HepG2 (cell line): ENCODE data around the gene PHACTR3. TPM values are rescaled to one million over a fixed set of nuclear protein-coding genes. Genes with fewer than 3 reads are reported as not detected.

ENCODE experiments used
- ATAC-seq: fragments of 200-7000 bp; cut with Tn5 transposase; 3 replicates; pipeline ENCODE4 v1.9.1; 2020; ENCODE audit warnings: mild to moderate bottlenecking, moderate library complexity
- BruUV-seq: library from RNA; stranded (reverse); fragments of 400-500 nt; replicated peaks from 2 replicates; lab custom pipeline; 2021; lab: Mats Ljungman, UMichigan
- CTCF ChIA-PET: fragments of 300-600 bp; formaldehyde crosslinking; extraction: SDS; loops from one replicate; lab custom pipeline; 2021; ENCODE audit warnings: low total read pairs, inconsistent platforms, low intra/inter-chr PET ratio; lab: Yijun Ruan, JAX
- POLR2A ChIA-PET: fragments of 350-600 bp; sonication (Branson Sonifier 250); formaldehyde crosslinking; loops from one replicate; lab custom pipeline; 2020; ENCODE audit warnings: antibody characterized with exemption, inconsistent platforms; lab: Yijun Ruan, JAX
- DNase-seq: peaks from one replicate; pipeline ENCODE4 v3.0.0-alpha.2; 2015; ENCODE audit warnings: low spot score
- FAIRE-seq: peaks from 3 replicates; lab custom pipeline; 2011; peaks lifted over from hg19 to GRCh38; lab: Jason Lieb, UNC
- H2AFZ ChIP-seq: one replicate; pipeline ENCODE4 v1.6.1; 2011; ENCODE audit warnings: low read length, inconsistent platforms
- H3K27ac ChIP-seq: fragments of 300-600 bp; 3 replicates; pipeline ENCODE4 v1.8.0; 2011; ENCODE audit warnings: mixed run types, mild to moderate bottlenecking, mixed read lengths, low read length, inconsistent platforms; ENCODE audit not compliant: insufficient read depth; ENCODE audit errors: extremely low read length
- H3K27me3 ChIP-seq, 2 experiments: fragments of 200-600 bp in 1 of 2; 2 replicates in 1 of 2; 3 replicates in 1 of 2; pipeline versions ENCODE4 v1.6.0 to v1.8.0; 2011; ENCODE audit warnings: low read length in 2 of 2, mild to moderate bottlenecking in 2 of 2, moderate library complexity in 2 of 2, inconsistent platforms in 1 of 2; ENCODE audit not compliant: insufficient read depth in 2 of 2, control insufficient read depth in 1 of 2
- H3K36me3 ChIP-seq, 2 experiments: fragments of 200-600 bp in 1 of 2; replicated peaks in 1 of 2; 2 replicates in 1 of 2; 3 replicates in 1 of 2; pipeline versions ENCODE4 v1.5.1 to v1.8.0; 2011; ENCODE audit warnings: low read length in 2 of 2, inconsistent platforms in 1 of 2; ENCODE audit not compliant: insufficient read depth in 2 of 2, control insufficient read depth in 1 of 2
- H3K4me1 ChIP-seq: 2 replicates; pipeline ENCODE4 v1.5.1; 2012; ENCODE audit warnings: low read length, inconsistent platforms; ENCODE audit not compliant: insufficient read depth
- H3K4me2 ChIP-seq: 2 replicates; pipeline ENCODE4 v1.6.0; 2011; ENCODE audit warnings: low read depth, low read length, inconsistent platforms
- H3K4me3 ChIP-seq, 3 experiments: fragments of 200-600 bp in 1 of 3; sonication (generic), shearing (Covaris generic) in 1 of 3; replicated peaks in 1 of 3; 2 replicates each; pipeline ENCODE4 v1.5.1; 2011 to 2016; ENCODE audit warnings: low read length in 3 of 3, inconsistent platforms in 2 of 3, low read depth in 2 of 3, mild to moderate bottlenecking in 2 of 3, control low read depth in 1 of 3, mixed read lengths in 1 of 3; ENCODE audit not compliant: insufficient read depth in 1 of 3
- H3K79me2 ChIP-seq: one replicate; pipeline ENCODE4 v1.6.1; 2011; ENCODE audit warnings: low read length, inconsistent platforms; ENCODE audit not compliant: insufficient read depth
- H3K9ac ChIP-seq: 2 replicates; pipeline ENCODE4 v1.6.0; 2011; ENCODE audit warnings: mild to moderate bottlenecking, low read depth, low read length, inconsistent platforms; ENCODE audit not compliant: insufficient read depth
- H3K9me3 ChIP-seq: 2 replicates; pipeline ENCODE4 v1.5.1; 2012; ENCODE audit warnings: mild to moderate bottlenecking, low read length
- H4K20me1 ChIP-seq: 2 replicates; pipeline ENCODE4 v1.6.0; 2011; ENCODE audit warnings: inconsistent platforms, mild to moderate bottlenecking, low read length, moderate library complexity; ENCODE audit not compliant: insufficient read depth
- EHMT2 ChIP-seq: fragments of 200-600 bp; sonication (generic); IDR thresholded peaks from 2 replicates; pipeline ENCODE4 v1.7.0; 2017; ENCODE audit warnings: antibody characterized with exemption, low read depth, low read length, borderline replicate concordance
- FOXP1 ChIP-seq, 2 experiments: fragments of 450-650 bp in 1 of 2; IDR thresholded peaks; 2 replicates each; pipeline ENCODE4 v1.6.1; 2017 to 2018; ENCODE audit warnings: antibody characterized with exemption in 1 of 2
- KLF16 ChIP-seq, 2 experiments: sonication (generic) in 1 of 2; formaldehyde crosslinking in 1 of 2; IDR thresholded peaks; 2 replicates each; pipeline versions ENCODE4 v1.6.1 to v1.8.0; 2016 to 2023; ENCODE audit warnings: missing genetic modification reagents in 2 of 2, missing compliant biosample characterization in 1 of 2
- KMT2A ChIP-seq: sonication (generic); formaldehyde crosslinking; IDR thresholded peaks from 2 replicates; pipeline ENCODE4 v1.4.0; 2020; ENCODE audit warnings: missing genetic modification reagents
- MIER2 ChIP-seq: IDR thresholded peaks from 2 replicates; pipeline ENCODE4 v1.6.1; 2016; ENCODE audit warnings: missing biosample characterization, missing genetic modification reagents
- POGK ChIP-seq: sonication (generic); formaldehyde crosslinking; conservative IDR thresholded peaks from 2 replicates; pipeline ENCODE4 v1.8.0; 2022; ENCODE audit warnings: mild to moderate bottlenecking, moderate library complexity, missing genetic modification reagents
- RFXANK ChIP-seq: IDR thresholded peaks from 2 replicates; pipeline ENCODE4 v1.6.1; 2016
- SALL1 ChIP-seq: sonication (generic); formaldehyde crosslinking; IDR thresholded peaks from 2 replicates; pipeline ENCODE4 v1.8.0; 2022; ENCODE audit warnings: mild to moderate bottlenecking, missing genetic modification reagents
- TGIF2 ChIP-seq: IDR thresholded peaks from 2 replicates; pipeline ENCODE4 v1.6.1; 2016; ENCODE audit warnings: control low read depth, missing compliant biosample characterization
- WIZ ChIP-seq: sonication (generic); formaldehyde crosslinking; IDR thresholded peaks from 2 replicates; pipeline ENCODE4 v1.5.1; 2020; ENCODE audit warnings: mild to moderate bottlenecking, missing genetic modification reagents
- ZBTB8A ChIP-seq: sonication (generic); formaldehyde crosslinking; IDR thresholded peaks from 2 replicates; pipeline ENCODE4 v1.4.0; 2020; ENCODE audit warnings: mild to moderate bottlenecking, low read depth, missing genetic modification reagents, borderline replicate concordance
- ZNF256 ChIP-seq: sonication (generic); formaldehyde crosslinking; conservative IDR thresholded peaks from 2 replicates; pipeline ENCODE4 v1.4.0; 2020; ENCODE audit warnings: missing genetic modification reagents
- ZNF484 ChIP-seq: sonication (generic); formaldehyde crosslinking; IDR thresholded peaks from 2 replicates; pipeline ENCODE4 v1.5.1; 2020; ENCODE audit warnings: mild to moderate bottlenecking, low read depth, missing genetic modification reagents, borderline replicate concordance
- ZNF556 ChIP-seq: sonication (generic); formaldehyde crosslinking; IDR thresholded peaks from 2 replicates; pipeline ENCODE4 v1.4.0; 2020; ENCODE audit warnings: mild to moderate bottlenecking, missing genetic modification reagents, borderline replicate concordance
- WGBS: methylation state at CpG from one replicate; pipeline ENCODE4 v1.1.6; 2017; ENCODE audit warnings: low lambda C conversion rate; 5-methylcytosine and 5-hydroxymethylcytosine counted together
- in situ Hi-C: cut with HindIII; loops from 2 replicates; pipeline ENCODE4 v1.10.0; 2017; ENCODE audit warnings: low pct_unique_long_range_greater_than_20kb; ENCODE audit not compliant: extremely low pct_ligation_motif_present
- intact Hi-C: fragments of 100-400 bp; cut with micrococcal nuclease; formaldehyde crosslinking; loops from one replicate; pipeline ENCODE4 v1.10.0; 2022; ENCODE audit not compliant: unreplicated experiment
- polyA plus RNA-seq, 8 experiments: library from polyadenylated mRNA; depleted of rRNA in 3 of 8; stranded (reverse) in 7 of 8; unstranded in 1 of 8; fragments of >200 nt; fragmentation: Illumina TruSeq in 4 of 8; extraction: Trizol in 4 of 8; gene quantifications; 2 replicates each; pipeline versions ENCODE4 v1.2.1 to v1.2.3, GENCODE V29; 2011 to 2016; ENCODE audit warnings: low read depth in 4 of 8, missing spikeins in 1 of 8, mixed read lengths in 1 of 8; ENCODE audit not compliant: insufficient read depth in 1 of 8
- total RNA-seq, 5 experiments: library from RNA; depleted of rRNA; stranded (reverse); fragments of >200 nt; fragmentation: Illumina TruSeq; extraction: Trizol; gene quantifications; 2 replicates each; pipeline ENCODE4 v1.2.3, GENCODE V29; 2016; ENCODE audit warnings: low read depth in 1 of 5
- TF ChIP-seq, protein P1 (sequence below): sonication (generic); formaldehyde crosslinking; IDR thresholded peaks from 2 replicates; pipeline ENCODE4 v1.4.0; 2020; ENCODE audit warnings: missing genetic modification reagents, borderline replicate concordance
- TF ChIP-seq, protein P2 (sequence below), 2 experiments: IDR thresholded peaks; 2 replicates each; pipeline ENCODE4 v1.6.1; 2011 to 2012; ENCODE audit warnings: low read length in 2 of 2, borderline replicate concordance in 1 of 2, low read depth in 1 of 2, mild to moderate bottlenecking in 1 of 2, moderate library complexity in 1 of 2

The PHACTR3 gene
- total and polyA plus RNA-seq, 2 of the 13 experiments (the other 11 are each of a cell fraction or from before 2014, with no cell fraction given) = not detected

DNA sequence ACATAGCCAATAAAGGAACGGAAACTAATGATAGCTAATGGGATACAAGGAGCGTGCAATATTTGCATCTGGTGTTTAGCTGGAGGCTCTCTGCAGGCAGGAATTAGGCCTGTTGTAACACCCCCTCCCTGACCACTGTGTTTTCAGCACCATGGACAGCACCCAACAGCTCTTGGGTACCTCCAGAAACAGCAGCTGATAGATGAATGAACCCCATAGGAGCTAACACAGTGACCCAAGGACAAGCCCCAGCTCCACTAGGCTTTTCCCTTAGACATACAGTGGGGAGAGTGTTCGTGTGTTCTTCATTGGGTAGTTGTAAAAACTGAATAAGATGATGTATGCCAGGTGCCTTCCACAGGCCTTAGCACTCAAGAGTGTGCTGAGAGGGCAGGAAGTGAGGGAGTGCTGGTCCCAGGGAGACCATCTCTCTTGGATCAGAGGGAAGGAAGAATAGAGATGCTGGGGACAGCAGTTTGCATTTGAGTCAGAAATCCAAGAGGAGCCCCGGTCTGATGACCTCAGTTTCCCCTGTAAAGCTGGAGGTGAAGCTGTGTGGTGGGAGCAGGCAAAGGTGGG, 161.3 kb downstream of the PHACTR3 start:
- POLR2A ChIA-PET = no interaction called here
- Histone ChIP-seq H3K4me3 (no peak overlapping the region), H4K20me1 (no peaks in the 10 kb centered on the region), H2AFZ (no peak overlapping the region), H3K79me2 (no peaks in the 10 kb centered on the region), H3K9ac (no peak overlapping the region), H3K36me3 (no peaks in the 10 kb centered on the region), H3K9me3 (no peaks in the 10 kb centered on the region), H3K27me3 (no peaks in the 10 kb centered on the region), H3K4me2 (no peak overlapping the region)
- CTCF ChIA-PET = no interaction called here
- no peak for DNase-seq
- BruUV-seq = no TSS peak
- in situ Hi-C loops = no loop called here
- TF ChIP-seq FOXP1 (IDR thresholded peaks at IDR 0.05) (no peak), FOXP1 (CRISPR knock-in tag; IDR thresholded peaks at IDR 0.05) (no peak), MIER2 (peak; percentile 95), SALL1 (CRISPR knock-in tag) (0 out of 2 replicates have a peak, but pooled peaks have one; percentile 36), RFXANK (CRISPR knock-in tag) (no peak), ZNF256 (CRISPR knock-in tag) (no peak), ZBTB8A (CRISPR knock-in tag) (no peak), TGIF2 (CRISPR knock-in tag) (0 out of 2 replicates have a peak, but pooled peaks have one; percentile 62), ZNF556 (CRISPR knock-in tag) (no peak), POGK (CRISPR knock-in tag) (no peak), EHMT2 (peak; percentile 98), WIZ (CRISPR knock-in tag) (peak; percentile 65; the same call in 1 of the 2 replicates), KLF16 (CRISPR knock-in tag; IDR thresholded peaks at IDR 0.05) (0 out of 4 replicates have a peak, but pooled peaks of 1 of the 2 experiments have one; percentile 23), KMT2A (no peak), ZNF484 (no peak)
- TF ChIP-seq, protein P1, sequence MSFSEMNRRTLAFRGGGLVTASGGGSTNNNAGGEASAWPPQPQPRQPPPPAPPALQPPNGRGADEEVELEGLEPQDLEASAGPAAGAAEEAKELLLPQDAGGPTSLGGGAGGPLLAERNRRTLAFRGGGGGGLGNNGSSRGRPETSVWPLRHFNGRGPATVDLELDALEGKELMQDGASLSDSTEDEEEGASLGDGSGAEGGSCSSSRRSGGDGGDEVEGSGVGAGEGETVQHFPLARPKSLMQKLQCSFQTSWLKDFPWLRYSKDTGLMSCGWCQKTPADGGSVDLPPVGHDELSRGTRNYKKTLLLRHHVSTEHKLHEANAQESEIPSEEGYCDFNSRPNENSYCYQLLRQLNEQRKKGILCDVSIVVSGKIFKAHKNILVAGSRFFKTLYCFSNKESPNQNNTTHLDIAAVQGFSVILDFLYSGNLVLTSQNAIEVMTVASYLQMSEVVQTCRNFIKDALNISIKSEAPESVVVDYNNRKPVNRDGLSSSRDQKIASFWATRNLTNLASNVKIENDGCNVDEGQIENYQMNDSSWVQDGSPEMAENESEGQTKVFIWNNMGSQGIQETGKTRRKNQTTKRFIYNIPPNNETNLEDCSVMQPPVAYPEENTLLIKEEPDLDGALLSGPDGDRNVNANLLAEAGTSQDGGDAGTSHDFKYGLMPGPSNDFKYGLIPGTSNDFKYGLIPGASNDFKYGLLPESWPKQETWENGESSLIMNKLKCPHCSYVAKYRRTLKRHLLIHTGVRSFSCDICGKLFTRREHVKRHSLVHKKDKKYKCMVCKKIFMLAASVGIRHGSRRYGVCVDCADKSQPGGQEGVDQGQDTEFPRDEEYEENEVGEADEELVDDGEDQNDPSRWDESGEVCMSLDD (CRISPR knock-in tag) = no peak
- TF ChIP-seq, protein P2, sequence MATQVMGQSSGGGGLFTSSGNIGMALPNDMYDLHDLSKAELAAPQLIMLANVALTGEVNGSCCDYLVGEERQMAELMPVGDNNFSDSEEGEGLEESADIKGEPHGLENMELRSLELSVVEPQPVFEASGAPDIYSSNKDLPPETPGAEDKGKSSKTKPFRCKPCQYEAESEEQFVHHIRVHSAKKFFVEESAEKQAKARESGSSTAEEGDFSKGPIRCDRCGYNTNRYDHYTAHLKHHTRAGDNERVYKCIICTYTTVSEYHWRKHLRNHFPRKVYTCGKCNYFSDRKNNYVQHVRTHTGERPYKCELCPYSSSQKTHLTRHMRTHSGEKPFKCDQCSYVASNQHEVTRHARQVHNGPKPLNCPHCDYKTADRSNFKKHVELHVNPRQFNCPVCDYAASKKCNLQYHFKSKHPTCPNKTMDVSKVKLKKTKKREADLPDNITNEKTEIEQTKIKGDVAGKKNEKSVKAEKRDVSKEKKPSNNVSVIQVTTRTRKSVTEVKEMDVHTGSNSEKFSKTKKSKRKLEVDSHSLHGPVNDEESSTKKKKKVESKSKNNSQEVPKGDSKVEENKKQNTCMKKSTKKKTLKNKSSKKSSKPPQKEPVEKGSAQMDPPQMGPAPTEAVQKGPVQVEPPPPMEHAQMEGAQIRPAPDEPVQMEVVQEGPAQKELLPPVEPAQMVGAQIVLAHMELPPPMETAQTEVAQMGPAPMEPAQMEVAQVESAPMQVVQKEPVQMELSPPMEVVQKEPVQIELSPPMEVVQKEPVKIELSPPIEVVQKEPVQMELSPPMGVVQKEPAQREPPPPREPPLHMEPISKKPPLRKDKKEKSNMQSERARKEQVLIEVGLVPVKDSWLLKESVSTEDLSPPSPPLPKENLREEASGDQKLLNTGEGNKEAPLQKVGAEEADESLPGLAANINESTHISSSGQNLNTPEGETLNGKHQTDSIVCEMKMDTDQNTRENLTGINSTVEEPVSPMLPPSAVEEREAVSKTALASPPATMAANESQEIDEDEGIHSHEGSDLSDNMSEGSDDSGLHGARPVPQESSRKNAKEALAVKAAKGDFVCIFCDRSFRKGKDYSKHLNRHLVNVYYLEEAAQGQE (IDR thresholded peaks at IDR 0.05; ENCODE audit: borderline replicate concordance in 1 of 2, low read depth in 1 of 2, low read length in 2 of 2) = peak; percentile 79 to 95
- TF ChIP-seq, all 625 proteins: peak for 7
- intact Hi-C loops = no loop called here
- H3K27ac ChIP-seq = no peak overlapping the region
- no peak for ATAC-seq
- WGBS = 24% methylated on average over 4 of the region's 4 CpGs
- no peak for FAIRE-seq
- H3K4me1 ChIP-seq = no peaks in the 10 kb centered on the region
